Caco-2 (cell line): ENCODE data around the gene PHF11. TPM values are rescaled to one million over a fixed set of nuclear protein-coding genes. Genes with fewer than 3 reads are reported as not detected.
A peak's percentile ranks its signal among the peaks of the same experiment; 100 is the strongest.
"Not testable (repeated sequence)": the region's sequence is repeated elsewhere in the genome, so short reads cannot be mapped to it uniquely, and the experiment has no call there.

Source experiments
- BruUV-seq: library from RNA; stranded (reverse); fragments of 400-500 nt; replicated peaks from 2 replicates; lab custom pipeline; 2021; lab: Mats Ljungman, UMichigan
- CTCF ChIA-PET: fragments of 300-600 bp; sonication (Branson Sonifier 250); formaldehyde crosslinking; loops from one replicate; lab custom pipeline; 2022; ENCODE audit warnings: antibody characterized with exemption; lab: Charles Lee
- POLR2A ChIA-PET: fragments of 300-600 bp; sonication (Branson Sonifier 250); formaldehyde crosslinking; loops from one replicate; lab custom pipeline; 2022; ENCODE audit warnings: antibody characterized with exemption; lab: Charles Lee
- DNase-seq, 2 experiments: peaks; one replicate each; pipeline versions ENCODE4 v3.0.0 to v3.0.0-alpha.2; 2020 to 2022
- H3K27me3 ChIP-seq: replicated peaks from 2 replicates; pipeline ENCODE4 v1.6.0; 2011; ENCODE audit warnings: low read length; ENCODE audit not compliant: control insufficient read depth, insufficient read depth
- H3K36me3 ChIP-seq: 2 replicates; pipeline ENCODE4 v1.5.1; 2011; ENCODE audit warnings: low read length; ENCODE audit not compliant: control insufficient read depth, insufficient read depth
- H3K4me1 ChIP-seq: fragments of 250-450 bp; sonication (Bioruptor Pico); 2 replicates; pipeline ENCODE4 v1.5.1; 2020; ENCODE audit warnings: mild to moderate bottlenecking
- H3K4me3 ChIP-seq: 2 replicates; pipeline ENCODE4 v1.5.1; 2011; ENCODE audit warnings: low read depth, mild to moderate bottlenecking, control low read depth, low read length
- H3K9me3 ChIP-seq: fragments of 250-450 bp; sonication (Bioruptor Pico); 2 replicates; pipeline ENCODE4 v1.5.1; 2020; ENCODE audit warnings: mild to moderate bottlenecking, moderate library complexity
- H3K27ac Mint-ChIP-seq: one replicate; pipeline ENCODE4 v1.8.0; 2022; ENCODE audit warnings: mixed read lengths; ENCODE audit not compliant: unreplicated experiment
- H3K27me3 Mint-ChIP-seq: one replicate; pipeline ENCODE4 v1.8.0; 2022; ENCODE audit warnings: mixed read lengths; ENCODE audit not compliant: insufficient read depth, unreplicated experiment
- H3K36me3 Mint-ChIP-seq: one replicate; pipeline ENCODE4 v1.8.0; 2022; ENCODE audit warnings: mild to moderate bottlenecking, mixed read lengths; ENCODE audit not compliant: insufficient read depth, unreplicated experiment
- H3K4me1 Mint-ChIP-seq: one replicate; pipeline ENCODE4 v1.8.0; 2022; ENCODE audit warnings: low read depth, mixed read lengths; ENCODE audit not compliant: unreplicated experiment
- H3K4me3 Mint-ChIP-seq: one replicate; pipeline ENCODE4 v1.8.0; 2022; ENCODE audit warnings: mild to moderate bottlenecking, moderate library complexity, mixed read lengths; ENCODE audit not compliant: unreplicated experiment
- H3K9me3 Mint-ChIP-seq: one replicate; pipeline ENCODE4 v1.8.0; 2022; ENCODE audit warnings: mixed read lengths; ENCODE audit not compliant: unreplicated experiment
- CTCF ChIP-seq, 2 experiments: fragments of 200-600 bp in 1 of 2; IDR thresholded peaks; 1 replicate in 1 of 2; 2 replicates in 1 of 2; pipeline versions ENCODE4 v1.5.1 to v1.8.0; 2011 to 2022; ENCODE audit warnings: antibody characterized with exemption in 1 of 2, control low read depth in 1 of 2, inconsistent platforms in 1 of 2, low read depth in 1 of 2, low read length in 1 of 2, mild to moderate bottlenecking in 1 of 2, moderate library complexity in 1 of 2; ENCODE audit not compliant: insufficient read depth in 1 of 2, severe bottlenecking in 1 of 2, unreplicated experiment in 1 of 2
- intact Hi-C: fragments of 100-400 bp; cut with micrococcal nuclease; formaldehyde crosslinking; loops from one replicate; pipeline ENCODE4 v1.10.0; 2022; ENCODE audit not compliant: unreplicated experiment
- total RNA-seq: library from RNA; stranded (reverse); gene quantifications from 2 replicates; pipeline ENCODE4 v1.2.3, GENCODE V29; 2022

The PHF11 gene
- total RNA-seq, 1 experiment from 2014 or later: 1.8 TPM

GRCh38 chr13:49560270-49561061 is 64.7 kb downstream of the PHF11 start:
- H3K27me3 ChIP-seq: no peaks in the 10 kb centered on the region
- Mint-ChIP-seq H3K36me3 (peaks cover 32% of the 10 kb centered on the region), H3K4me3 (peak overlapping the region; percentile 45), H3K27ac (peak overlapping the region; percentile 74), H3K9me3 (no peaks in the 10 kb centered on the region), H3K27me3 (no peaks in the 10 kb centered on the region), H3K4me1 (peaks cover 21% of the 10 kb centered on the region)
- no peak overlapping the region for H3K4me3 ChIP-seq
- no TSS peak for BruUV-seq
- H3K9me3 ChIP-seq: no peaks in the 10 kb centered on the region
- peak; percentile 62 to 71 for TF ChIP-seq CTCF (IDR thresholded peaks at IDR 0.05; ENCODE audit: insufficient read depth in 1 of 2, low read depth in 1 of 2, low read length in 1 of 2, severe bottlenecking in 1 of 2, unreplicated experiment in 1 of 2)
- DNase-seq: peak; percentile 76 to 79
- H3K4me1 ChIP-seq: peaks cover 11% of the 10 kb centered on the region
- ChIA-PET CTCF (interaction anchor here (0.7 to 1.5 kb wide), 10 partner anchors 15 to 502 kb away, joined by 3 to 10 read pairs (median 4); partner anchors contain the start of genes CAB39L, RCBTB1 and SETDB2), POLR2A (interaction anchor here (0.6 to 0.7 kb wide), 2 partner anchors 54 to 80 kb away, joined by 3 to 5 read pairs; no protein-coding TSS in a partner anchor)
- intact Hi-C loops: loop anchor here (1.0 kb wide), 2 partner anchors 25 to 47 kb away; partner anchors contain the start of gene RCBTB1
- H3K36me3 ChIP-seq: no peaks in the 10 kb centered on the region

- H3K9me3 ChIP-seq: no peaks in the 10 kb centered on the region
- BruUV-seq: no TSS peak
- DNase-seq: peak; percentile 55 to 63
- peaks cover 11% of the 10 kb centered on the region for H3K4me1 ChIP-seq
- H3K4me3 Mint-ChIP-seq: peak overlapping the region; percentile 45
- ChIA-PET CTCF (interaction anchor here (0.7 to 1.5 kb wide), 2 partner anchors 117 to 239 kb away, joined by 3 to 10 read pairs; partner anchors contain the start of genes CAB39L and SETDB2), POLR2A (no interaction called here)
- intact Hi-C loops: no loop called here
- peaks cover 21% of the 10 kb centered on the region for H3K4me1 Mint-ChIP-seq
- no peaks in the 10 kb centered on the region for H3K9me3 Mint-ChIP-seq
- no peaks in the 10 kb centered on the region for H3K27me3 Mint-ChIP-seq
- peak overlapping the region; percentile 74 for H3K27ac Mint-ChIP-seq
- H3K4me3 ChIP-seq: no peak overlapping the region
- H3K36me3 ChIP-seq: no peaks in the 10 kb centered on the region
- peaks cover 37% of the 10 kb centered on the region for H3K36me3 Mint-ChIP-seq
- H3K27me3 ChIP-seq: no peaks in the 10 kb centered on the region
- TF ChIP-seq CTCF (IDR thresholded peaks at IDR 0.05; ENCODE audit: insufficient read depth in 1 of 2, low read depth in 1 of 2, low read length in 1 of 2, severe bottlenecking in 1 of 2, unreplicated experiment in 1 of 2): no peak
Observed at GRCh38 chr13:49561062-49561410, 65.3 kb downstream of the PHF11 start.

GRCh38 chr13:49563516-49563915 is 67.8 kb downstream of the PHF11 start:
- no peak for DNase-seq
- Histone ChIP-seq H3K9me3 (no peaks in the 10 kb centered on the region), H3K4me1 (peaks cover 11% of the 10 kb centered on the region), H3K27me3 (no peaks in the 10 kb centered on the region), H3K4me3 (no peak overlapping the region), H3K36me3 (no peaks in the 10 kb centered on the region)
- H3K27me3 Mint-ChIP-seq: no peaks in the 10 kb centered on the region
- H3K36me3 Mint-ChIP-seq: peaks cover 46% of the 10 kb centered on the region
- POLR2A ChIA-PET: no interaction called here
- H3K4me1 Mint-ChIP-seq: peaks cover 21% of the 10 kb centered on the region
- CTCF ChIA-PET: no interaction called here
- no TSS peak for BruUV-seq
- H3K4me3 Mint-ChIP-seq: no peak overlapping the region
- intact Hi-C loops: no loop called here
- no peak overlapping the region for H3K27ac Mint-ChIP-seq
- no peaks in the 10 kb centered on the region for H3K9me3 Mint-ChIP-seq
- no peak for TF ChIP-seq CTCF (IDR thresholded peaks at IDR 0.05; ENCODE audit: insufficient read depth in 1 of 2, low read depth in 1 of 2, low read length in 1 of 2, severe bottlenecking in 1 of 2, unreplicated experiment in 1 of 2)

- not testable (repeated sequence) for H3K9me3 Mint-ChIP-seq
Observed at GRCh38 chr13:49565461-49565860, 69.7 kb downstream of the PHF11 start.

More at GRCh38 chr13:49565461-49565860, 69.7 kb downstream of the PHF11 start:
- DNase-seq, CTCF ChIA-PET, H3K36me3 ChIP-seq, intact Hi-C loops, H3K27me3 Mint-ChIP-seq, H3K27ac Mint-ChIP-seq, BruUV-seq, H3K27me3 ChIP-seq, H3K4me3 ChIP-seq, H3K9me3 ChIP-seq, H3K4me3 Mint-ChIP-seq, POLR2A ChIA-PET: not testable (repeated sequence)
- Mint-ChIP-seq H3K4me1 (peaks cover 10% of the 10 kb centered on the region), H3K36me3 (peaks cover 35% of the 10 kb centered on the region)
- H3K4me1 ChIP-seq: peaks cover 11% of the 10 kb centered on the region
